Tibial nerve (tissue), 4 donors: ENCODE results near the gene SLX4IP.

Experiments used
- CTCF ChIP-seq, 5 experiments: fragments of 200-600 bp in 3 of 5; fragments of 450-650 bp in 2 of 5; sonication (generic) in 3 of 5; IDR thresholded peaks; one replicate each; pipeline ENCODE4 v1.5.1; 2016 to 2019; ENCODE audit warnings: antibody characterized with exemption in 5 of 5, mild to moderate bottlenecking in 3 of 5, moderate library complexity in 2 of 5
- EP300 ChIP-seq, 2 donors: sonication (generic); formaldehyde crosslinking; IDR thresholded peaks; one replicate each; pipeline ENCODE4 v1.6.1; 2017; ENCODE audit warnings: antibody characterized with exemption in 2 of 2, mild to moderate bottlenecking in 1 of 2
- POLR2A ChIP-seq, 2 donors: fragments of 450-650 bp; IDR thresholded peaks; one replicate each; pipeline ENCODE4 v1.6.1; 2017; ENCODE audit warnings: antibody characterized with exemption in 2 of 2, mild to moderate bottlenecking in 2 of 2, moderate library complexity in 2 of 2

GRCh38 chr20:10404023-10404628 is 31.0 kb upstream of the SLX4IP start:
- TF ChIP-seq CTCF (IDR thresholded peaks at IDR 0.05) = no peak
- TF ChIP-seq EP300 (IDR thresholded peaks at IDR 0.05) = no peak
- TF ChIP-seq POLR2A (IDR thresholded peaks at IDR 0.05) = no peak
